OCI-LY7 (cell line): ENCODE measurements around the gene HES4. TPM values are rescaled to one million over a fixed set of nuclear protein-coding genes. Genes with fewer than 3 reads are reported as not detected.

Source experiments
- BruUV-seq: library from RNA; stranded (reverse); fragments of 400-500 nt; replicated peaks from 2 replicates; lab custom pipeline; 2021; lab: Mats Ljungman, UMichigan
- CTCF ChIA-PET: fragments of 300-600 bp; sonication (Branson Sonifier 250); formaldehyde crosslinking; loops from one replicate; lab custom pipeline; 2022; ENCODE audit warnings: antibody characterized with exemption; ENCODE audit not compliant: unreplicated experiment; lab: Charles Lee
- POLR2A ChIA-PET: fragments of 300-600 bp; sonication (Branson Sonifier 250); formaldehyde crosslinking; loops from one replicate; lab custom pipeline; 2022; ENCODE audit warnings: antibody characterized with exemption; lab: Charles Lee
- DNase-seq: peaks from one replicate; pipeline ENCODE4 v3.0.0-alpha.2; 2015; ENCODE audit warnings: low spot score
- H2AFZ ChIP-seq: fragments of 200-600 bp; sonication (generic), shearing (Covaris generic); 2 replicates; pipeline ENCODE4 v1.6.1; 2014; ENCODE audit warnings: mild to moderate bottlenecking, antibody characterized with exemption, low read length, moderate library complexity
- H3K27ac ChIP-seq: fragments of 200-600 bp; sonication (generic); 2 replicates; pipeline ENCODE4 v1.5.1; 2014; ENCODE audit warnings: mixed run types, low read depth, mild to moderate bottlenecking, moderate library complexity, low read length, inconsistent platforms; ENCODE audit not compliant: poor library complexity, severe bottlenecking
- H3K36me3 ChIP-seq: fragments of 200-600 bp; sonication (generic); 2 replicates; pipeline ENCODE4 v1.6.1; 2014; ENCODE audit warnings: mild to moderate bottlenecking, antibody characterized with exemption, low read length, moderate library complexity, mixed read lengths; ENCODE audit not compliant: insufficient read depth
- H3K4me1 ChIP-seq: fragments of 200-600 bp; sonication (generic); 2 replicates; pipeline ENCODE4 v1.5.1; 2014; ENCODE audit warnings: mild to moderate bottlenecking, low read length; ENCODE audit not compliant: insufficient read depth, poor library complexity, severe bottlenecking
- H3K4me2 ChIP-seq: fragments of 200-600 bp; sonication (generic); 2 replicates; pipeline ENCODE4 v1.6.1; 2014; ENCODE audit warnings: mild to moderate bottlenecking, low read length
- H3K4me3 ChIP-seq: fragments of 200-600 bp; sonication (generic); 2 replicates; pipeline ENCODE4 v1.5.1; 2014; ENCODE audit warnings: mild to moderate bottlenecking, low read depth, low read length; ENCODE audit not compliant: poor library complexity, severe bottlenecking
- H3K79me2 ChIP-seq: fragments of 200-600 bp; sonication (generic); 2 replicates; pipeline ENCODE4 v1.6.1; 2016; ENCODE audit warnings: low read depth, mild to moderate bottlenecking, low read length, moderate library complexity, mixed read lengths; ENCODE audit not compliant: insufficient read depth
- H3K9me2 ChIP-seq: fragments of 200-600 bp; sonication (generic); 2 replicates; pipeline ENCODE4 v1.6.1; 2016; ENCODE audit warnings: mild to moderate bottlenecking, low read length, mixed read lengths; ENCODE audit not compliant: insufficient read depth
- H3K9me3 ChIP-seq: fragments of 200-600 bp; sonication (generic); 2 replicates; pipeline ENCODE4 v1.6.1; 2014; ENCODE audit warnings: mild to moderate bottlenecking, mixed run types, low read length, mixed read lengths
- H4K20me1 ChIP-seq: fragments of 200-600 bp; sonication (generic); 2 replicates; pipeline ENCODE4 v1.6.1; 2014; ENCODE audit warnings: mild to moderate bottlenecking, antibody characterized with exemption, low read length, moderate library complexity, mixed read lengths; ENCODE audit not compliant: insufficient read depth
- EZH2phosphoT487 ChIP-seq: fragments of 200-600 bp; sonication (generic); IDR thresholded peaks from 2 replicates; pipeline ENCODE4 v1.6.1; 2018; ENCODE audit warnings: low read depth, borderline replicate concordance, mild to moderate bottlenecking, mixed run types, antibody characterized with exemption, low read length, moderate library complexity, mixed read lengths
- intact Hi-C: fragments of 100-400 bp; cut with micrococcal nuclease; formaldehyde crosslinking; loops from one replicate; pipeline ENCODE4 v1.10.0; 2022; ENCODE audit not compliant: unreplicated experiment
- total RNA-seq, 2 experiments: library from RNA; depleted of rRNA in 1 of 2; stranded (reverse); fragments of >200 nt in 1 of 2; shearing (Covaris generic) in 1 of 2; gene quantifications; 2 replicates each; pipeline ENCODE4 v1.2.3, GENCODE V29; 2014 to 2022
- TF ChIP-seq, protein P1 (sequence below): fragments of 200-600 bp; sonication (generic); conservative IDR thresholded peaks from 2 replicates; pipeline ENCODE4 v1.5.1; 2014; ENCODE audit warnings: mild to moderate bottlenecking, antibody characterized with exemption, low read length, moderate library complexity, mixed read lengths

HES4 gene
- total RNA-seq, 2 experiments from 2014 or later, result not detected

DNA sequence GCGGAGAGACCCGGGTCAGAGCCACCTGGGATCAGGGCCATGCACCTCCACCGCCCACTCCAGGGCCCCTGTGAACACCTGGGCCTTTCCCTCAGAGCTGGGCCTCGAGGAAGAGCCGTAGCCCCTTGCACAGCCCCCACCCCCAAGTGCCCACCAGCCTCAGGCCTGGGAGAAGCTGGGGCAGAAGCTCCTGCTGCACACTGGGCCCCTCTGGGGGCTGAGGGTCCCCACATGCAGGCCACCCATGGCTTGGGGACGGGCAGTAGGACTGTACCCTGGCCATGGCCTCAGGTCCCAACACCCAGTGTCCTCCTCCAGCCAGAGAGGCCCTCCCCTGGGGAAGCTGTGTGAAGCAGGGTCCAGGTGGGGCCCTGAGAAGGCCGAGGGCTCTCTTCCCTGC is 47.3 kb downstream of the HES4 start:
- BruUV-seq, result no TSS peak
- POLR2A ChIA-PET, result no interaction called here
- Histone ChIP-seq H3K9me3 (no peaks in the 10 kb centered on the region), H3K9me2 (no peaks in the 10 kb centered on the region), H3K4me1 (peaks cover 4% of the 10 kb centered on the region), H3K36me3 (peaks cover 94% of the 10 kb centered on the region), H3K4me3 (no peak overlapping the region), H3K27ac (no peak overlapping the region), H3K4me2 (no peak overlapping the region), H3K79me2 (peaks cover 5% of the 10 kb centered on the region), H2AFZ (no peak overlapping the region), H4K20me1 (peaks cover under 1% of the 10 kb centered on the region; the same call in 1 of the 2 replicates)
- TF ChIP-seq, protein P1, sequence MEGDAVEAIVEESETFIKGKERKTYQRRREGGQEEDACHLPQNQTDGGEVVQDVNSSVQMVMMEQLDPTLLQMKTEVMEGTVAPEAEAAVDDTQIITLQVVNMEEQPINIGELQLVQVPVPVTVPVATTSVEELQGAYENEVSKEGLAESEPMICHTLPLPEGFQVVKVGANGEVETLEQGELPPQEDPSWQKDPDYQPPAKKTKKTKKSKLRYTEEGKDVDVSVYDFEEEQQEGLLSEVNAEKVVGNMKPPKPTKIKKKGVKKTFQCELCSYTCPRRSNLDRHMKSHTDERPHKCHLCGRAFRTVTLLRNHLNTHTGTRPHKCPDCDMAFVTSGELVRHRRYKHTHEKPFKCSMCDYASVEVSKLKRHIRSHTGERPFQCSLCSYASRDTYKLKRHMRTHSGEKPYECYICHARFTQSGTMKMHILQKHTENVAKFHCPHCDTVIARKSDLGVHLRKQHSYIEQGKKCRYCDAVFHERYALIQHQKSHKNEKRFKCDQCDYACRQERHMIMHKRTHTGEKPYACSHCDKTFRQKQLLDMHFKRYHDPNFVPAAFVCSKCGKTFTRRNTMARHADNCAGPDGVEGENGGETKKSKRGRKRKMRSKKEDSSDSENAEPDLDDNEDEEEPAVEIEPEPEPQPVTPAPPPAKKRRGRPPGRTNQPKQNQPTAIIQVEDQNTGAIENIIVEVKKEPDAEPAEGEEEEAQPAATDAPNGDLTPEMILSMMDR, result no peak
- TF ChIP-seq EZH2phosphoT487, result no peak
- DNase-seq, result no peak
- CTCF ChIA-PET, result no interaction called here
- intact Hi-C loops, result no loop called here

GRCh38 chr1:952201-952600 is 47.7 kb downstream of the HES4 start:
- no peaks in the 10 kb centered on the region for H3K9me2 ChIP-seq
- intact Hi-C loops, result no loop called here
- no TSS peak for BruUV-seq
- H3K36me3 ChIP-seq, result peaks cover 98% of the 10 kb centered on the region
- peaks cover 1% of the 10 kb centered on the region; the same call in 1 of the 2 replicates for H3K79me2 ChIP-seq
- no peaks in the 10 kb centered on the region for H3K9me3 ChIP-seq
- H3K4me2 ChIP-seq, result no peak overlapping the region
- H2AFZ ChIP-seq, result no peak overlapping the region
- TF ChIP-seq, protein P1, result no peak
- no peak for TF ChIP-seq EZH2phosphoT487
- ChIA-PET CTCF (no interaction called here), POLR2A (no interaction called here)
- H3K4me3 ChIP-seq, result no peak overlapping the region
- no peak overlapping the region for H3K27ac ChIP-seq
- no peak for DNase-seq
- H4K20me1 ChIP-seq, result no peaks in the 10 kb centered on the region
- no peaks in the 10 kb centered on the region for H3K4me1 ChIP-seq

DNA sequence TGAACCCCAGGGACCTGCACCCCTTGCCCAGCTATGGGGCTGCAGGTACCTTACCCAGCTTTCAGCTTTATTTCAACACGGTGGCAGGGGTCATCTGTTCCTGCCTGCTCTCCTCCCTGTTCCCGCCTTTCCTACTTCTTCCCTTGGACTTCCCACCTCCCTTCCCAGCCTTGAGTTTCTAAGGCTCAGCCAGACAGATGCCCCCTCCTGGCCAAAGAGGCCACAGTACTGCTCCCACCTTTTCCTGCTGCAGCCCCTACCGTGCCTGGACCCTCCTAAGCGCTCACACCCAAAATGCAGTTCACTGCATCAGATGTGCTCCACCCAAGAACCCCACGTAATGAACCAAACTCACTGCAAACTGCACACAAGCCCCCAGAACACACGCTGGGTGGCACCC is 48.5 kb downstream of the HES4 start:
- CTCF ChIA-PET, result no interaction called here
- no peak overlapping the region for H3K27ac ChIP-seq
- POLR2A ChIA-PET, result no interaction called here
- BruUV-seq, result no TSS peak
- H3K36me3 ChIP-seq, result peaks cover 93% of the 10 kb centered on the region
- no peaks in the 10 kb centered on the region for H3K79me2 ChIP-seq
- H3K4me1 ChIP-seq, result no peaks in the 10 kb centered on the region
- intact Hi-C loops, result no loop called here
- no peak overlapping the region for H2AFZ ChIP-seq
- DNase-seq, result no peak
- H3K4me3 ChIP-seq, result no peak overlapping the region
- H4K20me1 ChIP-seq, result no peaks in the 10 kb centered on the region
- TF ChIP-seq, protein P1, result peak; percentile 37
- no peak for TF ChIP-seq EZH2phosphoT487
- H3K4me2 ChIP-seq, result no peak overlapping the region
- H3K9me3 ChIP-seq, result no peaks in the 10 kb centered on the region
- H3K9me2 ChIP-seq, result no peaks in the 10 kb centered on the region
